AG09309 (cell line): ENCODE measurements around the gene CYP20A1.
A peak's percentile ranks its signal among the peaks of the same experiment; 100 is the strongest.
"Not testable (repeated sequence)": the region's sequence is repeated elsewhere in the genome, so short reads cannot be mapped to it uniquely, and the experiment has no call there.

Experiments used
- DNase-seq: peaks from one replicate; pipeline ENCODE4 v3.0.0-alpha.2; 2010; ENCODE audit warnings: low read depth
- H3K4me3 ChIP-seq: 2 replicates; pipeline ENCODE4 v1.5.1; 2011; ENCODE audit warnings: mild to moderate bottlenecking, low read depth, low read length, moderate library complexity; ENCODE audit not compliant: control insufficient read depth
- CTCF ChIP-seq: IDR thresholded peaks from 2 replicates; pipeline ENCODE4 v1.5.1; 2011; ENCODE audit warnings: mild to moderate bottlenecking, low read depth, low read length, inconsistent platforms; ENCODE audit not compliant: insufficient read depth, control insufficient read depth; ENCODE audit errors: missing control alignments

The CYP20A1 gene, protein sequence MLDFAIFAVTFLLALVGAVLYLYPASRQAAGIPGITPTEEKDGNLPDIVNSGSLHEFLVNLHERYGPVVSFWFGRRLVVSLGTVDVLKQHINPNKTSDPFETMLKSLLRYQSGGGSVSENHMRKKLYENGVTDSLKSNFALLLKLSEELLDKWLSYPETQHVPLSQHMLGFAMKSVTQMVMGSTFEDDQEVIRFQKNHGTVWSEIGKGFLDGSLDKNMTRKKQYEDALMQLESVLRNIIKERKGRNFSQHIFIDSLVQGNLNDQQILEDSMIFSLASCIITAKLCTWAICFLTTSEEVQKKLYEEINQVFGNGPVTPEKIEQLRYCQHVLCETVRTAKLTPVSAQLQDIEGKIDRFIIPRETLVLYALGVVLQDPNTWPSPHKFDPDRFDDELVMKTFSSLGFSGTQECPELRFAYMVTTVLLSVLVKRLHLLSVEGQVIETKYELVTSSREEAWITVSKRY

GRCh38 chr2:203238704-203239526 is at the start of gene CYP20A1:
CYP20A1 (plus strand) TSS chr2:203239018; CDS start chr2:203239063, 45 bp downstream.
- H3K4me3 ChIP-seq, result peak within 1 kb of the TSS; percentile 92
- peak; percentile 79 for DNase-seq
- TF ChIP-seq CTCF, result peak; percentile 18

DNA sequence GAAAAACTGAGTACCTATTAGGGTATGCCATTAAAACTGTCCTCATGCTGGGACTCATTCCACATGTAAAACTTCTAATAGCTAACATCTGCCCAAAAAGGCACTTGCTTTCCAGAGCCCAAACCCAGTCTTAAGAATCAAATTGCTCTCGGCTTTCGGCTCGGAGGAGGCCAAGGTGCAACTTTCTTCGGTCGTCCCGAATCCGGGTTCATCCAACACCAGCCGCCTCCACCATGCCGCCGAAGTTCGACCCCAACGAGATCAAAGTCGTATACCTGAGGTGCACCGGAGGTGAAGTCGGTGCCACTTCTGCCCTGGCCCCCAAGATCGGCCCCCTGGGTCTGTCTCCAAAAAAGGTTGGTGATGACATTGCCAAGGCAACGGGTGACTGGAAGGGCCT is 48.3 kb upstream of the CYP20A1 start:
- DNase-seq, result not testable (repeated sequence)

GRCh38 chr2:203191026-203191425 is 47.8 kb upstream of the CYP20A1 start:
- not testable (repeated sequence) for DNase-seq, H3K4me3 ChIP-seq

More for the DNA sequence above, 48.3 kb upstream of the CYP20A1 start:
- not testable (repeated sequence) for H3K4me3 ChIP-seq

DNA sequence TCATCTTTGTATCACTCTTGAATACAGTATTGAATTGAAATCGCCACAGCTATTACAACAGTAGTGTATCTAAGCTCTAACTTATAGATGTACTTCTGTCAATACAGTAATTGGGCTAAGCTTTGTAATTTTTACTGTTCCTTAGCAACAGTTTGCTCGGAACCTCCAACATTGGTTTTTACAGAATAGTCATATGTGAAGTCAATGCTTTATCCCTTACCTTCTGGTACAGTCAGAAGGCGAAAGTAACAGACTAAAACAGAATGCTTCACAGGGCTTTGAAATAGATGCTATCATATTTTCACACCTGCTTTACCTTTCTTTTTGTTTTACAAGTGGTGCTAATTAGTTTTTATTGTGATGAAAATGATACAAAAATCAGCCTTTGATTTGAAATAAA is 46.9 kb upstream of the CYP20A1 start:
- TF ChIP-seq CTCF, result no peak
- DNase-seq, result no peak
- H3K4me3 ChIP-seq, result no peak overlapping the region

- no peak for DNase-seq
- no peak for TF ChIP-seq CTCF
- no peak overlapping the region for H3K4me3 ChIP-seq
These were observed 43.3 kb upstream of the CYP20A1 start for GRCh38 chr2:203195331-203196036.

DNA sequence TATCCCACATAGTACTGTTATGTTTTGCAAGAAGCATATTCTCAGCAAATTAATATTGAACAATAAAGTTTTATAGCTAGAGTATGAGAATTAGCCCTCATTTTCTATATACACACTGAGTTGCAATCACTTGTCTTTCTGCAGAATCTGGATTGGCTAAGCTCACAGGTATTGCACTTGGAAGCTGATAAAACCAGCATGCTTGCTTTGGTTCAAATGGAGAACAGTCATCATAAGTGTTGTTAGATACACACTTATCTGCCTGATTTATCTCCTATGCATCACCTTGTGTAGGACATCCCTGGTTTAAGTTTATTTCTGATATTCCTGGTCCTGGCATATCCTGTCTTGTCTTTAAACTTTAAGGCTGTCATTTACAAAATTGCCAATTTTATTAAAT is 38.0 kb upstream of the CYP20A1 start:
- no peak for TF ChIP-seq CTCF
- no peak overlapping the region for H3K4me3 ChIP-seq
- DNase-seq, result no peak

DNA sequence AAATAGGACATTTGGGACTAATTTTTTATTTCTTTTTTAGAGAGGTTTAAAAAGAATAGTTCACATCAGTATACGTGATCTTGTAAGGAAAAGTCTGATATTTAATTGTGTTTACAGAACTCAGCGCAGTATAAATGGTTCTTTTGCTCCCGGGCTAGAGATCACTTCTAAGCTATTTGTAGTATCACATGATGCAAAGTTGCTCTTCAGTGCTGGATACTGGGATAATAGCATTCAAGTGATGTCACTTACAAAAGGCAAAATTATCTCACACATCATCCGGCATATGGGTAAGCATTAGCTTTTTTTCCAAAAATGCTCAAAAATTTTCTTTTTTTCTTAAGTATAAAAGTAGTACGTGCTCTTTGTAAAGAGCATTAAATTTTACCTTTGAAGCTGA is 37.4 kb upstream of the CYP20A1 start:
- H3K4me3 ChIP-seq, result no peak overlapping the region
- no peak for TF ChIP-seq CTCF
- DNase-seq, result no peak
